ENCODE data around the gene UVRAG. TPM values are rescaled to one million over a fixed set of nuclear protein-coding genes. Genes with fewer than 3 reads are reported as not detected.
A peak's percentile ranks its signal among the peaks of the same experiment; 100 is the strongest.

The UVRAG gene
- total and polyA plus RNA-seq, 2 of the 13 experiments (the other 11 are each of a cell fraction or from before 2014, with no cell fraction given): 9.7 to 17.3 TPM

GRCh38 chr11:76152741-76153570 is 337.9 kb downstream of the UVRAG start (continued):
- TF ChIP-seq, protein P1, sequence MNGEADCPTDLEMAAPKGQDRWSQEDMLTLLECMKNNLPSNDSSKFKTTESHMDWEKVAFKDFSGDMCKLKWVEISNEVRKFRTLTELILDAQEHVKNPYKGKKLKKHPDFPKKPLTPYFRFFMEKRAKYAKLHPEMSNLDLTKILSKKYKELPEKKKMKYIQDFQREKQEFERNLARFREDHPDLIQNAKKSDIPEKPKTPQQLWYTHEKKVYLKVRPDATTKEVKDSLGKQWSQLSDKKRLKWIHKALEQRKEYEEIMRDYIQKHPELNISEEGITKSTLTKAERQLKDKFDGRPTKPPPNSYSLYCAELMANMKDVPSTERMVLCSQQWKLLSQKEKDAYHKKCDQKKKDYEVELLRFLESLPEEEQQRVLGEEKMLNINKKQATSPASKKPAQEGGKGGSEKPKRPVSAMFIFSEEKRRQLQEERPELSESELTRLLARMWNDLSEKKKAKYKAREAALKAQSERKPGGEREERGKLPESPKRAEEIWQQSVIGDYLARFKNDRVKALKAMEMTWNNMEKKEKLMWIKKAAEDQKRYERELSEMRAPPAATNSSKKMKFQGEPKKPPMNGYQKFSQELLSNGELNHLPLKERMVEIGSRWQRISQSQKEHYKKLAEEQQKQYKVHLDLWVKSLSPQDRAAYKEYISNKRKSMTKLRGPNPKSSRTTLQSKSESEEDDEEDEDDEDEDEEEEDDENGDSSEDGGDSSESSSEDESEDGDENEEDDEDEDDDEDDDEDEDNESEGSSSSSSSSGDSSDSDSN (CRISPR knock-in tag; IDR thresholded peaks at IDR 0.05): peak; percentile 35; the same call in 1 of the 2 replicates
- 0 out of 2 replicates have a peak, but pooled peaks have one; percentile 39 for TF ChIP-seq ZNF263 (CRISPR knock-in tag; IDR thresholded peaks at IDR 0.05)
- TF ChIP-seq ZBTB21 (CRISPR knock-in tag; IDR thresholded peaks at IDR 0.05): no peak
- no peak for TF ChIP-seq TRIM24 (CRISPR knock-in tag; IDR thresholded peaks at IDR 0.05)
- no peak for TF ChIP-seq ZNF850 (CRISPR knock-in tag; conservative IDR thresholded peaks at IDR 0.05)
- TF ChIP-seq, protein P2, sequence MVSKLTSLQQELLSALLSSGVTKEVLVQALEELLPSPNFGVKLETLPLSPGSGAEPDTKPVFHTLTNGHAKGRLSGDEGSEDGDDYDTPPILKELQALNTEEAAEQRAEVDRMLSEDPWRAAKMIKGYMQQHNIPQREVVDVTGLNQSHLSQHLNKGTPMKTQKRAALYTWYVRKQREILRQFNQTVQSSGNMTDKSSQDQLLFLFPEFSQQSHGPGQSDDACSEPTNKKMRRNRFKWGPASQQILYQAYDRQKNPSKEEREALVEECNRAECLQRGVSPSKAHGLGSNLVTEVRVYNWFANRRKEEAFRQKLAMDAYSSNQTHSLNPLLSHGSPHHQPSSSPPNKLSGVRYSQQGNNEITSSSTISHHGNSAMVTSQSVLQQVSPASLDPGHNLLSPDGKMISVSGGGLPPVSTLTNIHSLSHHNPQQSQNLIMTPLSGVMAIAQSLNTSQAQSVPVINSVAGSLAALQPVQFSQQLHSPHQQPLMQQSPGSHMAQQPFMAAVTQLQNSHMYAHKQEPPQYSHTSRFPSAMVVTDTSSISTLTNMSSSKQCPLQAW (CRISPR knock-in tag; IDR thresholded peaks at IDR 0.05): 0 out of 2 replicates have a peak, but pooled peaks have one; percentile 12
- TF ChIP-seq ISX (CRISPR knock-in tag; conservative IDR thresholded peaks at IDR 0.05): no peak
- no peak for TF ChIP-seq ZNF3 (CRISPR knock-in tag; IDR thresholded peaks at IDR 0.05)
- TF ChIP-seq FOXP4 (CRISPR knock-in tag; IDR thresholded peaks at IDR 0.05): peak; percentile 85
- TF ChIP-seq NPAS2 (CRISPR knock-in tag; IDR thresholded peaks at IDR 0.05; ENCODE audit: borderline replicate concordance): no peak
- no peak for TF ChIP-seq ZNF543 (CRISPR knock-in tag; IDR thresholded peaks at IDR 0.05)
- TF ChIP-seq MIER2 (CRISPR knock-in tag; IDR thresholded peaks at IDR 0.05): no peak
- no peak for TF ChIP-seq RAD51 (IDR thresholded peaks at IDR 0.05; ENCODE audit: borderline replicate concordance)
- TF ChIP-seq XRCC5 (optimal IDR thresholded peaks at IDR 0.05; ENCODE audit: low read length): no peak
- no peak for TF ChIP-seq ZNF503 (CRISPR knock-in tag; IDR thresholded peaks at IDR 0.05)
- peak; percentile 52; the same call in 1 of the 2 replicates for TF ChIP-seq ERF (CRISPR knock-in tag; IDR thresholded peaks at IDR 0.05)
- no peak for TF ChIP-seq PHF20 (CRISPR knock-in tag; IDR thresholded peaks at IDR 0.05)
- no peak for TF ChIP-seq ZNF510 (CRISPR knock-in tag; IDR thresholded peaks at IDR 0.05; ENCODE audit: low read depth)
- no peak for TF ChIP-seq JUNB (CRISPR knock-in tag; IDR thresholded peaks at IDR 0.05; ENCODE audit: borderline replicate concordance)
- TF ChIP-seq LCORL (IDR thresholded peaks at IDR 0.05): no peak
- peak; percentile 66; the same call in 1 of the 2 replicates for TF ChIP-seq LCORL (CRISPR knock-in tag; IDR thresholded peaks at IDR 0.05)
- TF ChIP-seq CEBPG (CRISPR knock-in tag; IDR thresholded peaks at IDR 0.05): no peak; the same call in 1 of the 2 replicates
- no peak for TF ChIP-seq ZMYM3 (CRISPR knock-in tag; IDR thresholded peaks at IDR 0.05)

All from HepG2 (cell line).